ENCODE data around the gene BMI1.

The BMI1 gene

DNA sequence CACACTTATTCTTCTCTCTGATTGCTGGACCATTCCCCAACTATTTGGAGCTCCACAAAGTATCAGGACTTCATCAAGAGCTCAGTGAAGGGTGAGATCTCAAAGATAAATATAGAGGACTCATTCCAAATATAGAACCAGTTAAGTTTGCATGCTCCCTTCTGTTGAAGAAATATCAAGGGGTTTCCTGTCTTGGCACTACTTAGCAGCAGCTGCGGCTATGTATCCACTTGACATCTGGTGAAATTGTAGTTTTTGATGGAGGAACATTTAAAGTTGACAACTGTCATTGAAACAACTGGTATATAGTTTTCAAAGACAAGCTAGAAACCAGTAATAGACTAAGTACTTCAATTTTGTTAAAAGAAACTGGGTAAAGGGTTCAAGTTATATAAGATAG is 23.4 kb downstream of the BMI1 start:
- no peaks in the 10 kb centered on the region for H3K79me2 ChIP-seq (ENCODE audit: low read length)
- H3K9me3 ChIP-seq (replicated peaks; ENCODE audit: insufficient read depth, low read length): no peaks in the 10 kb centered on the region
- H3K9me2 ChIP-seq (replicated peaks; ENCODE audit: insufficient read depth, low read length): no peaks in the 10 kb centered on the region
- peaks cover 27% of the 10 kb centered on the region for H3F3A ChIP-seq (ENCODE audit: insufficient read depth, low read length)
- peak overlapping the region; percentile 98 for H3K4me2 ChIP-seq (ENCODE audit: low read depth, low read length)
- peak; percentile 76 for DNase-seq
- no peaks in the 10 kb centered on the region for H3K36me3 ChIP-seq (replicated peaks; ENCODE audit: insufficient read depth, low read length)
- peak overlapping the region; percentile 11; the same call in 1 of the 2 replicates for H3K9ac ChIP-seq (ENCODE audit: low read length)
- H3K27me3 ChIP-seq (replicated peaks; ENCODE audit: insufficient read depth, low read length): peaks cover 11% of the 10 kb centered on the region
- peak overlapping the region; percentile 42 for H2AFZ ChIP-seq (ENCODE audit: low read length)
- peaks cover 34% of the 10 kb centered on the region for H3K4me1 ChIP-seq (ENCODE audit: low read length)
- TF ChIP-seq EZH2 (optimal IDR thresholded peaks at IDR 0.05; ENCODE audit: low read depth, low read length): no peak
- TF ChIP-seq EZH2phosphoT487 (IDR thresholded peaks at IDR 0.05; ENCODE audit: low read length): no peak
- TF ChIP-seq, protein P1, sequence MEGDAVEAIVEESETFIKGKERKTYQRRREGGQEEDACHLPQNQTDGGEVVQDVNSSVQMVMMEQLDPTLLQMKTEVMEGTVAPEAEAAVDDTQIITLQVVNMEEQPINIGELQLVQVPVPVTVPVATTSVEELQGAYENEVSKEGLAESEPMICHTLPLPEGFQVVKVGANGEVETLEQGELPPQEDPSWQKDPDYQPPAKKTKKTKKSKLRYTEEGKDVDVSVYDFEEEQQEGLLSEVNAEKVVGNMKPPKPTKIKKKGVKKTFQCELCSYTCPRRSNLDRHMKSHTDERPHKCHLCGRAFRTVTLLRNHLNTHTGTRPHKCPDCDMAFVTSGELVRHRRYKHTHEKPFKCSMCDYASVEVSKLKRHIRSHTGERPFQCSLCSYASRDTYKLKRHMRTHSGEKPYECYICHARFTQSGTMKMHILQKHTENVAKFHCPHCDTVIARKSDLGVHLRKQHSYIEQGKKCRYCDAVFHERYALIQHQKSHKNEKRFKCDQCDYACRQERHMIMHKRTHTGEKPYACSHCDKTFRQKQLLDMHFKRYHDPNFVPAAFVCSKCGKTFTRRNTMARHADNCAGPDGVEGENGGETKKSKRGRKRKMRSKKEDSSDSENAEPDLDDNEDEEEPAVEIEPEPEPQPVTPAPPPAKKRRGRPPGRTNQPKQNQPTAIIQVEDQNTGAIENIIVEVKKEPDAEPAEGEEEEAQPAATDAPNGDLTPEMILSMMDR (IDR thresholded peaks at IDR 0.05; ENCODE audit: low read length): no peak
- H4K20me1 ChIP-seq (ENCODE audit: insufficient read depth, low read length): no peaks in the 10 kb centered on the region
- H3K4me3 ChIP-seq (ENCODE audit: low read length): peak overlapping the region; percentile 52
- H3K27ac ChIP-seq (ENCODE audit: low read length): peak overlapping the region; percentile 63; the same call in 1 of the 2 replicates

DNA sequence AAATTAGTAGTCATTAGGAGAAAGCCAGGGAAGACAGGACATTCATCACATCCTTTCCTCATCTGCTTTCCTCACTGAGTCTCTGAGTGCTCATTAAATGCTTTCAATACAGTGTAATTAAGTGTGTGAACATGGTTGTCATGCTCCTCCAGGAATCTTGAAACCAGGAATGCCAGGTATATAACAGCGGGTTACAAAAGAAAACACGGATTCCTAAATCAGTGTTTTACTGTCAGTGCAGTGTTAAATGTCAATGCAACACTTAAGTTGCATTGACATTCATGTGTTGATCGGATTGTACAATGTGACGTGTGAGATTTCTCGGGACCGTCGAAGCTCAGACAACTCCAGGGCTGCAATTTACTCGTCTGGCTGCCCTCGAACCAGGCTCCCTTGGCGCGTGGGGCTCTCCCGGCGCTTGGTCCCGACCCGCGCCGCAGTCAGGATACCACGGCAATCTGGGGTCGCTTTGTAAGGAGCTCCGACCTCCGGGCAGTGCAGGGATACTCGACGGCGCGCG is 23.9 kb downstream of the BMI1 start:
- H3K79me2 ChIP-seq (ENCODE audit: low read length): no peaks in the 10 kb centered on the region
- H3K9ac ChIP-seq (ENCODE audit: low read length): no peak overlapping the region
- H3K9me3 ChIP-seq (replicated peaks; ENCODE audit: insufficient read depth, low read length): no peaks in the 10 kb centered on the region
- H2AFZ ChIP-seq (ENCODE audit: low read length): peak overlapping the region; percentile 42; the same call in 1 of the 2 replicates
- no peaks in the 10 kb centered on the region for H3K9me2 ChIP-seq (replicated peaks; ENCODE audit: insufficient read depth, low read length)
- no peaks in the 10 kb centered on the region for H3K36me3 ChIP-seq (replicated peaks; ENCODE audit: insufficient read depth, low read length)
- peaks cover 25% of the 10 kb centered on the region for H3F3A ChIP-seq (ENCODE audit: insufficient read depth, low read length)
- TF ChIP-seq EZH2phosphoT487 (IDR thresholded peaks at IDR 0.05; ENCODE audit: low read length) (no peak), EZH2 (optimal IDR thresholded peaks at IDR 0.05; ENCODE audit: low read depth, low read length) (no peak)
- TF ChIP-seq, protein P1 (IDR thresholded peaks at IDR 0.05; ENCODE audit: low read length): no peak
- peaks cover 38% of the 10 kb centered on the region for H3K4me1 ChIP-seq (ENCODE audit: low read length)
- no peak overlapping the region for H3K4me3 ChIP-seq (ENCODE audit: low read length)
- H3K27ac ChIP-seq (ENCODE audit: low read length): peak overlapping the region; percentile 63; the same call in 1 of the 2 replicates
- H4K20me1 ChIP-seq (ENCODE audit: insufficient read depth, low read length): no peaks in the 10 kb centered on the region
- H3K27me3 ChIP-seq (replicated peaks; ENCODE audit: insufficient read depth, low read length): peaks cover 5% of the 10 kb centered on the region
- no peak for DNase-seq
- H3K4me2 ChIP-seq (ENCODE audit: low read depth, low read length): peak overlapping the region; percentile 98

DNA sequence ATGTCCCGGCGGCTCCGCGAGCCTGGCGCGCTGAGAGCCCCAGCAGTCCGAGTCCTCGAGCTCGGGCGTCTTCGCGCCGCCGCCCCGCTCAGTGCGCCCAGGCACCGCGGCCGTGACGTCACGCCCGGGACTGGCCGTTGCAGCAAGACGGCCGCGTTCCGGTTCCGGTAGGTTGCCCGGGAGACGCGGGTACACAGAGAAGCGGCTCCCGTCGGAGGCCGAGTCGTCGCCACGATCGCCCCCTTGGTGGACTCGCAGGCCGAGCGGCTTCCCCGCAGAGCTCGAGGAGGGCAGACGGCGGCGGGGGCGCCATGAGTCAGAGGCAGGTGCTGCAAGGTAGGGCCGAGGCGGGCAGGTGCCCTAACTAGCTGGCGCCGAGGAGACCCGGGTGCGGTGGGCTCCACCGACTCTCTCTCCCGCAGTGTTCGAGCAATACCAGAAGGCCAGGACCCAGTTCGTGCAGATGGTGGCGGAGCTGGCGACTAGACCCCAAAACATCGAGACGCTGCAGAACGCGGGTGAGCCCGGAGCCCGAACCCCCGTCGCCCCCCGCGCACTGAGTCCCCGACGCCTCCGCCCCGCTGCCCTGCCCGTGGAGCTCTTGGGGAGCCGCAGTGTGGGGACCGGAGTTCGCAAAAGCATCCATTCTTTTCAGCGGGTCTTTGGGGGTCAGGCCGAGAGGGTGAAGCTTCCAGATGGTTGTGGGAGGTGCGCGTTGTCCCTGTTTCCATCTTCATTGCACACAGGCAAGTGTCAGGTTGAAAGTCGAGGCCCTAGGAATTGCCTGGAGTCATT is 24.6 kb downstream of the BMI1 start, which contains the start of gene SPAG6:
Gene SPAG6, plus strand, starts transcription at position 196 of the 795 bp plus-strand sequence. Its CDS starts 116 bp downstream, at position 312.
- H3K9me3 ChIP-seq (replicated peaks; ENCODE audit: insufficient read depth, low read length): no peaks in the 10 kb centered on the region
- peak within 1 kb of the TSS; percentile 11; the same call in 1 of the 2 replicates for H3K9ac ChIP-seq (ENCODE audit: low read length)
- no peaks in the 10 kb centered on the region for H3K36me3 ChIP-seq (replicated peaks; ENCODE audit: insufficient read depth, low read length)
- H3K79me2 ChIP-seq (ENCODE audit: low read length): no peaks in the 10 kb centered on the region
- H3K4me2 ChIP-seq (ENCODE audit: low read depth, low read length): peak within 1 kb of the TSS; percentile 98
- H4K20me1 ChIP-seq (ENCODE audit: insufficient read depth, low read length): no peaks in the 10 kb centered on the region
- H2AFZ ChIP-seq (ENCODE audit: low read length): peak within 1 kb of the TSS; percentile 42
- peak within 1 kb of the TSS; percentile 52 for H3K4me3 ChIP-seq (ENCODE audit: low read length)
- H3K4me1 ChIP-seq (ENCODE audit: low read length): peaks cover 41% of the 10 kb centered on the region
- H3K27ac ChIP-seq (ENCODE audit: low read length): peak within 1 kb of the TSS; percentile 63; the same call in 1 of the 2 replicates
- no peak for DNase-seq
- H3F3A ChIP-seq (ENCODE audit: insufficient read depth, low read length): peaks cover 19% of the 10 kb centered on the region
- peaks cover 4% of the 10 kb centered on the region for H3K27me3 ChIP-seq (replicated peaks; ENCODE audit: insufficient read depth, low read length)
- no peaks in the 10 kb centered on the region for H3K9me2 ChIP-seq (replicated peaks; ENCODE audit: insufficient read depth, low read length)
- TF ChIP-seq, protein P1 (IDR thresholded peaks at IDR 0.05; ENCODE audit: low read length): no peak
- no peak for TF ChIP-seq EZH2 (optimal IDR thresholded peaks at IDR 0.05; ENCODE audit: low read depth, low read length)
- TF ChIP-seq EZH2phosphoT487 (IDR thresholded peaks at IDR 0.05; ENCODE audit: low read length): no peak

Measured in MM.1S (cell line).